Limb (tissue), 2 donors: ENCODE data around the gene B9D2.
A peak's percentile ranks its signal among the peaks of the same experiment; 100 is the strongest.

Experiments used
- DNase-seq, 2 donors: peaks; one replicate each; pipeline ENCODE4 v3.0.0-alpha.2; 2016; ENCODE audit errors: extremely low spot score in 2 of 2

B9D2 gene

DNA sequence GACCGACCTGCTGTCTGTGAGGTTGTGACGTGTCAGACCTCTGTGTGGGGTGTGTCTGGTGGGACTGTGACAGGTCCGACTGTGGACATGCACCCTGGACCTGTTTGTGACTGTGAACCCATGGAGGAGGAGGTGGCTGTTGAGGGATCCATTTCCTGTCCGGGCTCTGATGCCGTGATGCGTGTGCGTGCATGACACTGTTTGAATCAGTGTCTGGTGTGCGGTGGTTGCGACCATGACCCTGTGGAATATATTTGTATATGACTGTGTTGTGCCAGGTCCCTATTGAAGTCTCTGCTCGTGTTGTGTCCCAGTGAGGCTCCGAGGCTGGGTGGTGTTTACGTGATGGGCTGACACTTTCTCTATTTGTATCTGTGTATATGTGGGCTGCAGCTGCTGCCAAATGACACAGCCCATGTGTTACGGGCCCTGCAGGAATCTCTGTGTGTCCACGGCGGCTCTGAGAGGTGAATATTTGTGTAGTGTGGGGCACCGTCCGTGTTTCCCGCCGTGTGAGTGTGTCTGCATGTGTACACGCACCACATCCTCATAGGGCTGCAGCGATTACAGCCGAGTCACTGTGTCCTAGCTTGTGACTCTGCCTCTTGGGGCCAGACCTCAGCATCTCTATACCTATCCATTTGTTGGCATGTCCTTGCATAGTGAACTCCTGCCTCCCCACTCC is 35.6 kb downstream of the B9D2 start:
- no peak for DNase-seq

DNA sequence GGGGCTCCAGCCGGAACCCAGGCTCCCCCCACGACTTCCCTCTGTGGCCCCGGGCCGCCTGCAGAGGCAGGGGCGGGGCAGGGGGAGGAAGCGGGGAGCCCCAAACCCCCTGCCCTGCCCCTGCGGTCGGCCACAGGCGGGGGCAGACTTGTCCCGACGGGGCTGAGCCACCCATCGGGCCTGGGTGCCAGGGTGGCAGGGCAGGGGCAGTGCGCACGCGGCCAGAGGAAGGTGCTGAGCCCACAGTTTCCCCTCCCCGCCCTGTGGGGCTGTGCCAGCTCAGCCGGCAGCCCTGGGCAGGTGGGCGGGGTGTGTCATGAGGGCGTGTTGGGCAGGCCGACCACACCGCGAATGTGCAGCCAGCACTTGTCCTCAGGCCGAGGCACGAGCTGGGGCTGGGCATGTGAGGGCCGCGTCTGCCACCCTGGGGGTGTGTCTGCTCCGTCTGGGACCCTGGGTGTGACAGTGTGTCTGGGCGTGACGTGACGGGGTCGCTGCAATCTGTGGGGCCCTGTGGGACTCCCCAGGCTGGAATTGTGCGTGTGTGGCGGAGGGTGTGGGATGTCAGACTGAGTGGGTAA is 36.3 kb downstream of the B9D2 start:
- no peak for DNase-seq

DNA sequence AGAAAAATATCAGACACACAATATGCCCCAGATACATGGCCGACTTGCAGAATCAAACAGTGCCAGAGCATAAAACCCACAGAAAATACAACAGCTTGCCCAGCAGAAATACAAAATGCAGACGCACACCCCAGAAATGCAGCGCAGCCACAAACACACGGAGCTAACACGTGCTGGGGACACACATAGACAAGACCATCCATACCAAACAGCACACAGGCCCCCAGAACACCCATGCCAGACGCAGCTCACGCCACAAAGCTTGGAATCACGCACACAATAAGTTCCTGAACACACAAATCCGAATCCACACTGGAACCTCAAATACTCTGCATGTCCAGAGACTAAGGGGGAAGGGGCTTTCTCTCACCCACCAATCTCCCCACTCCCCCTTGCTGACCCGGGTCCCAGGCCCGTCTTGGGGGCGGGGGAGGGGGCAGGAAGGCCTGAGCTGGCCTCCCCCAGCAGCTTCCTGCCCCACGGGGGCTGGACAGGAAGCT is 36.8 kb downstream of the B9D2 start:
- no peak for DNase-seq

DNA sequence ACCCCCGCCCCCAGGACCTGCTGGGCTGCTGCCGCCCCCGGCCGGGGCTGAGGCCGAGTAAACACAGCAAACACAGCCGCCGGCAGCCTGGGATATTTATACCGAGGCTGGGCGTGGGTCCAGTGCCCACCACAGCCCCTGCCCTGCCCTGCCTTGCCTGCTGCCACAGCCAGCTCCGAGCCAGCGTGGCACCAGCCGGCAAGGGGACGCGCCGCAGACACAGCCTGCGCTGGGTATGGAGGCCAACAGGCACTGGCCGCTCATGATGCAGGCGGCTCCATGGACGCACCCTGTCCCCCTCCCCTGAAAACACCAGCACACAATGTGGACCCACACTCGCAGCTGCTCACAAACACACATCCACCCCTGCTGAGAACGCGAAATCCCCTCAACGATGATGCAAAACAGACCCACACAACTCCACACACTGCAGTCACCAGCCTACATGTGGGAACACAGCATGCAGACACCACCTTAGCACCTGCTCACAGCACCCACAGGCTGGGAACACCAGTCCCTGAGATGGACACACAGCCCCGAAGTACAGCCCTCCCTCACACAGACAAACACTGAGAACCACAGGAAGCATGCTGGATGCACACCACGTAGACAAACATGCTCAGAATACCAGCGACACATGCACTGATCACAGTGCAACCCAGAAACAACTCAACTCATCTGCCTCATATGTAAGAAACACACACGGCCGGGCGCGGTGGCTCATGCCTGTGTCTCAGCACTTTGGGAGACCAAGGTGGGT is 37.8 kb downstream of the B9D2 start:
- DNase-seq = peak in 1 of 2 donors; percentile 54

DNA sequence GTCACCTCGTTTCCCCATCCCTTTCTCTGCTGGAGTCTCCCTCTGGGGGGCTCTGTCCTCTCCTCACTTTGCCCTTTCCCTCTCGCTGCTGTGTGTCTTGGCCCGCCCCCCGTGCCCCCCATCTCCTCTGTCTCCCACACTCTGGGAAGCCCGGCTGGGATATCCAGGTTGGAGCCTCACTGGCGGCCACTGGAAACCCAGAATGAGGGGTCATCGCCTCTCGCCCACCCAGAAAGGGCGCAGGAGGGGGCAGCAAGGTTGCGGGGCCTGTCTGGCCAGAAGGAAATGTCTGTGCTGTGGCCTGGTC is 38.4 kb downstream of the B9D2 start:
- no peak for DNase-seq

DNA sequence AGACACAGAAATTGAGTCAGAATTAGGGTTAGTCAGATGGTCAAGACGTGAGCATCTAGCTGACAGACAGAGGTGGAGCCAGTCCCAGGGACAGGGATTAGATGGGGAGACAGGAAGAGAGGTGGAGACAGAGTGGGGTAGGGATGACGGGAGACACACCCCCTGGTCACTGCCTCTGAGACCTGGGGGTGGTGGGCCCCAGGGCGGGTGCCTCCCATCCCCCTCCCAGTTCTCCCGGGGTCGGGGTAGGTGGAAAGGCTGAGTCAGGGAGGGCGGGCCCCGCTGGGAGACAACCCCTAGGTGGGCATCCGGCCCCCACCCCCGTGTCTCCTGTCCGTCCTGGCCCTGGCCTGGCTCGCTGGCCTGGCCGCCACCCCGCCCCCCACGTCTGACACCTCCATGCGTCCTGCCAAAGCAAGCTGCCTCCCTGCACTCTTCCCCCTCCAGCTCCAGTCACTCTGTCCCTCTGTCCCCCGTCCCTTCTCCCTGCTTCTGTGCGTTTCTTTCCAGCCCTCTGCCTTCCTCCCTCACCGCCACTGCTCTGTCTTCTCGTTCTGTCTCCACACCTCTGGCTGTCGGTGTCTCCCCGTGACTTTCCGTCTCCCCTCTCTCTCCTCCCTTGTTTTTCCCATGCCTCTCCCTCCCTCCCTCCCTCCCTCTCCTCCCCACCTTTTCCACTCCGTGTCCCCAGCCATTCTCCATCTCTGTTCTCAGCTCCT is 38.9 kb downstream of the B9D2 start:
- peak in 1 of 2 donors; percentile 62 for DNase-seq

DNA sequence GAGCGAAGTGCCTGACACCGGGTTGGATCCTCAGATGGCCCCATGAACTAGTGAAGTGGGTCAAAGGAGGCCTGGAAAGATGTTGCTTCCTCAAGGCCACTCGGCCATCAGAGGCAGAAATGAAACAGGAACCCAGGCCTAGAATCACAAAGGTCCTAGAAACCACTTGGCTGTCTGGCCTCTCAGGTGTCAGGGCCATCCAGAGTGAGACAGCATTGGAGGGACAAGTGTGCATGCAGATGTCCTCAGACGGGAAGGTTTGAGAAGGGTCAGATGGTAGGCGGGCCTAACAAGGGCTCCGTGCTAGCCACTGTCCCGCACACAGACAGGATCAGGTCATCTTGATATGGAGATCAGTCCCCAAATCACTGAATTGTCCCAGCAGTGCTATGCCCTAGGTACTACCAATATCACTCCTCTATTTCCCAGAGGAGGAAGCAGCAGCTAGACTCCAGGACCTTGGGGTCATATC is 39.7 kb downstream of the B9D2 start:
- DNase-seq = no peak

DNA sequence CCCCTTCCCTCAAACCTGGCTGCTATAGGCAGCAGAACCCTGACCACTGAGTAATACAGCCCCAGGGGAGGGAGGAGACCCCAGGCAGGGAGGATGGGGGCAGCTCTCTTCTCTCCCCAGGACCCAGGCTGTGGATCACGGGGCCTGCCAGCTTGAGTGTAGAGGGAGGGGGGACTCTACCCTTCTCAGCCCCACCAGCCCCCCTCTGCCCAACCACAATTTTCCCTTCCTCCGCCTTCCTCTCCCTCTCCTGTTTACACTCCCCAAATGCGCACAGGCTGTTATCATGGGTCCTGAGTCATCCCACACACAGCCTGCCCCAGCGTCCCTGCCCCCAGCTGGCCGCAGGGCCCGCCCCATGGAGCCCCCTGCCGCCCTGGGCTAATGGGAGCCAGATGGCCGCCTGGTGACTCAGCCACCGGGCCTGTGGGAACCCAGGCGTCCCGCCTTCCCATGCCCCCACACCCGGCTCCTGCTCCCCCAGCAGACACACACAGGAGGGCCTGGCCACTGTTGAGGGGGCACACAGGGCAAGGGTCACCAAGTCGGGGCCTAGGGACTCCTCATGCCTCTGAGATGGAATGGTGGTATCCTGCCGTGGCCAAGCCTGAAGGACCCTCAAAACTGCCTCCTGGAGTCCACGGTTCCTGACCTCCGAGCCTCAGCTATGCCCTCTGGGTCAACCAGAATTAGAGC is 40.4 kb downstream of the B9D2 start:
- no peak for DNase-seq

DNA sequence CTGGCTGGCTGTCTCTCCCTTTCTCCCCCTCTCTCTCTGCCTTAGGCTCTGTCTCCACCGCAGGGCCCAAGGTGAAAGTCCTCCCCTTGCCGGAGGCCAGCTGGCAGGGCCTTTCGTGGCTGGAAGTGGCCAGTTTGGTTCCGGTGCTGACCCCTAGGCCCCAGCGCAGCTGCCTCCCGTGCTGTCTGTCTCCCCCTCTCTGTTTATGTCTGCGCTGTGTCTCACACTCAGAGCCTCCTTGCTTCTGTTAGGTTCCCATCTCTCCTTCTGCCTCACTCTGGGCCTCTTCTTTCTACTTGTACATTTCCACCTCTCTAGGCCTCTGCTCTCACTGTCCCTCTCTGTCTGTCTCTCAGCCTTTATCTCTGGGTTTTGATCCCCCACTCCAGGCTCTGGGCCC is 40.9 kb downstream of the B9D2 start:
- DNase-seq = no peak

DNA sequence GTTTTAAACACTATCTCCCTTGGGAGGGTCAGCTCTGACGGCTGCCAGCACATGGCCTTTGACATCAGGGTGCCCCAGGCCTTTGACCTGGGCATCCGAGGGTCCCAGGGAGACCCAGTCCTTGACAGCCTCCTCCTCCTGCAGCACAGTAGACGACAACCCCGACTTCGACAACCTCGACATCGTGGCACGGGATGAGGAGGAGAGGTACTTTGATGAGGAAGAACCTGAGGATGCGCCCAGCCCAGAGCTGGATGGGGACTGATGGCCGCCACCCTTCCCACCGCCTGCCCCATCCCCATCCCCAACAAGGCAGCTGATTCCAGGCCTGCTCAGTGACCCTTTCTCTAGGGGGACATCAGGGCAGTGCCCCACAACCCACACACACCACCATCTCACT is 41.5 kb downstream of the B9D2 start:
- DNase-seq = no peak

DNA sequence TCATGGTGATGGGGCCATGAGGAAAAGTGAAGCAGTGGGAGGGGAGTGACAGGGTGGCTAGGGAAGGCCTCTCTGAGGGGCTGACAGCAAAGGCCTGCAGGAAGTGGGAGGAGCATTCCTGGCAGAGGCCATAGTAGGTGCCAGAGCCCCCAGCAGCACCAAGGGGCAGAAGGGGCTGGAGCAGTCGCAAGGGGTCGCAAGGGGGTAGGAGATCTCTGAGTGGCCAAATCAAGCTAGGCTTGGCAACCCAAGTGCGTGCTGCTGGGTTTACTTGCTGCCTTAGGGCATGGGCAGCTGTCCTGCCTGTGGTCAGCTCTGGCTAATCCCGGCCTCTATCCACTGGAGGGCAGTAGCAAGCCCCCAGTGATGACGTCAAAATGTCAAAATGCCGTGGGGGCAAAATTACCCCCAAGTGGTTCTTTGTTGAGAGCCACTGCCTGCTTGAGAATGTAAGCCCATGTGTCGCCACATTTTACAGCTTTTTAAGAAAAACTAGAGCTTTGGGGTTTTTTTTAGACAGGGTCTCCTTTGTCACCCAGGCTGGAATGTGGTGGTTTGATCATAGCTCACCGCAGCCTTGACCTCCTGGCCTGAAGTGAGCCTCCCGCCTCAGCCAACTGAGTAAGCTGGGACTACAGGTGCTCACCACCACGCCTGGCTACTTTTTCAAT is 42.2 kb downstream of the B9D2 start:
- DNase-seq = no peak

DNA sequence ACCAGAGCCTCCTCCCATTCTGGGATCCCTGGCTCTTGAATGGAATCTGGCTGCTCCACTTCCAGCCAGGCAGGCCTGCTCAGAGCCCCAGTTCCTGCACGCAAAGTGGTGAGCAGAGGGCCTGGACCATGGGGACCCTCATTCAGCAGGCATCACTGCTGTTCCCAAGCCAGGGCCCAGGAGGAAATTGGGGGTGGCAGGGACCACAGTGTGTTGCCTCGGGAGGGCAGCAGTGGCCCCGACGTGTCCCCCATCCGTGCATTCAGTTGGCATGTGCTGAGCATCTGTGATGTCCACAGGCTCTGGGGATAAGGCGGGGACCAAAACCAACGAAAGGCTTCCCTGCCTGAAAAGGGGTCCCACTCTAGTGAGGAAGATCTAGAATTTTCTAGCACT is 42.7 kb downstream of the B9D2 start:
- DNase-seq = no peak

DNA sequence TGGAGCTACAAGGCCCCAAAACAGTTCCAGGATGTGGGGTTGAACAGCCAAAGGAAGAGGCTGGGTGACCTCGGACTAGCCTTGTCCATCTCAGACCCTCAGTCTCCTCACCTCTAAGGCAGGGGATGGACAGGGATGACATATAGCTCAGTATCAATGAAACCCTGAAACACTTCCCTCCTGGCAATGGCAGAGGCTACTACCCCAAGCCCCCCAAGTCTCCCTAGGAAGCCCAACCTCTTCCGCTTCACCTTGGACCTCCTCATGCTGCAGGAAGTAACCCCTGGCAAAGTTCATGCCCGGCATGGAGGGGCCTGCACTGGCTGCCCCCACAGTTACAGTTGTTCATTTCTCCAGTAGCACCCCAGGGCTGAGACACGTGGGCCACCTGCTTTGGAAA is 43.4 kb downstream of the B9D2 start:
- no peak for DNase-seq

DNA sequence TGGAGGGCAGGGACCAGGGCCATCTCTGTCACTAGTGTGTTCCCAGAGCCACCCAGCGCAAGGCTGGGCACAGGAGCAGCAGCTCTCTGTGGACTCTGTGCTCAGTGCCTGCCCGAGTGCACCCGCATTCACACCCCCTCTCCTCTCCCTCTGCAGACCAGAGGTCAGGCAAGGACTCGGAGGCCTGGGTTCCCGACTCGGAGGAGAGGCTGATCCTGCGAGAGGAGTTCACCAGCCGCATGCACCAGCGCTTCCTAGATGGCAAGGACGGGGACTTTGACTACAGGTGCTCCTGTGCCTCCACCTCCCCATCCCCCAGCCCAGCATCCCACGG is 43.8 kb downstream of the B9D2 start:
- no peak for DNase-seq

DNA sequence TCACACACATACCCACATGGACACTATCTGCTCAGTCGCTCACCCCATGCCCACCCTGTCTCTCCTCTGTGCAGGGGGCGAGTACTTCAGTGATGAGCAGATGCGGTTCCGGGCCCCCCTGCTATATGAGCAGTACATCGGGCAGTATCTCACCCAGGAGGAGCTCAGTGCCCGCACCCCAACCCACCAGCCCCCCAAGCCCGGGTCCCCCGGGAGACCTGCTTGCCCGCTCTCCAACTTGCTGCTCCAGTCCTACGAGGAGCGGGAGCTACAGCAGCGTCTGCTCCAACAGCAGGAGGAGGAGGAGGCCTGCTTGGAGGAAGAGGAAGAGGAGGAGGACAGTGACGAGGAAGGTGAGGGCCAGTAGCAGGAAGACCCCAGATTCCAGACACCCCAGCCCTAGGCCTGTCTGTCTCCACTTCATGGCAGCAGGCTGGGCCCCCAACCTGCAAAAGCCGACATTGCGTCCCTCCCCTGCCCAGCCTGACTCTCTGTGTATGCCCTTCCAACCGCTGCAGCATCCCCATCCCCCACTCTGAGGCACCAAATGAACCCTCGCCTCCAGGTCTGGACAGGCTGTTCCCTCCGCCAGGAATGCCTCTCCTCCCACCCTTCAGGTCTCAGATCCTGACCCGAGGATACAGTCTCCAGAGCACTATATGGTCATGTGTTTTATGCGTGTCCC is 44.3 kb downstream of the B9D2 start:
- DNase-seq = no peak

DNA sequence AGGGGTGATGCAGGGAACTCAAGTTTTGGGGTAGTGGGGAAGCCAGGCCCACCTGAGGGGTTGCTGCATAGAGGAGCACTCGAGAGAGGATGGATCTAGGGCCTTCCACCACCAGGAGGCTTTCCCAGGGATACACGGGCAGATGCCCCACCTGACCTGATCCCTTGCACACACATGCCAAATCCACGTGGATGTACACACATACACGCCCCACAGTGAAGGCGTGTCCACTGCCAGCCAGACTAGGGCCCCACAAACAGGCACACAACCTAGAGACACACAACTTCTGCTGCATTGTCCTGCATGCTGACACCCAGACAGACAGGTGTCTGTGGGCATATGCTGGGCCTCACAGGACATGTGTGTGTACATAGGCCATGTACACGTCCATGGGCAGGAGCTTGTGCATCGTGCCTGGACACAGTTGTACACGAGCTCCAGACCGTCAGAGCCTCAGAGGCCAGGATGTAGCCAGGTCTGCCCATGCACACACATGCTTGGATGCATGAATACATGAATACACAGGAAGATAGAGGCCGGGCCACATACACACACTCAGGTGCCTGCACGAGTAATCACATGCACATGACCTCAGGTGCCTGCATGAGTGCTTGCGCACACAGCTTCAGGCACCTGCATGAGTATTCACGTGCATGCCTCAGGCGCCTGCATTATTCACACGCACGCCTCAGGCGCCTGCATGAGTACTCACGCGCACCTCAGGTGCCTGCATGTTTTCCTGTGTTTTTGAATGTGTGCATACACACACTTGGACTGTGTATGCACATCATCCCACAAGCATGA is 45.1 kb downstream of the B9D2 start:
- DNase-seq = no peak

DNA sequence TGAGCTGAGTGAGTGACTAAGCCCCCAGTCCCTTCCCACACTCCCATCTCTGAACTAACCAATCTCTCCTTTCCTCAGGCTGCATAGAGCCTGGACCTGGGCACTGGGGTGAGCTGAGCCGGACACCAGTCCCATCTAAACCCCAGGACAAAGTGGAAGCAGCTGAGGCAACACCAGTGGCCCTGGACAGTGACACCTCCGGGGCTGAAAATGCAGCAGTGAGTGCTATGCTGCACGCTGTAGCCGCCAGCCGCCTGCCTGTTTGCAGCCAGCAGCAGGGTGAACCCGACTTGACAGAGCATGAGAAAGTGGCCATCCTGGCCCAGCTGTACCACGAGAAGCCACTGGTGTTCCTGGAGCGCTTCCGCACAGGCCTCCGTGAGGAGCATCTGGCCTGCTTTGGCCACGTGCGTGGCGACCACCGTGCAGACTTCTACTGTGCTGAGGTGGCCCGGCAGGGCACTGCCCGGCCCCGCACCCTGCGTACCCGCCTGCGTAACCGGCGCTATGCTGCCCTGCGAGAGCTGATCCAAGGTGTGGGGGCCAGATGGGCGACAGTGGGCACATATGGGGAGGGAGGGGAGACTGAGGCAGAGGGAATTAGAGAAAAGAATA is 47.5 kb downstream of the B9D2 start:
- DNase-seq = no peak

DNA sequence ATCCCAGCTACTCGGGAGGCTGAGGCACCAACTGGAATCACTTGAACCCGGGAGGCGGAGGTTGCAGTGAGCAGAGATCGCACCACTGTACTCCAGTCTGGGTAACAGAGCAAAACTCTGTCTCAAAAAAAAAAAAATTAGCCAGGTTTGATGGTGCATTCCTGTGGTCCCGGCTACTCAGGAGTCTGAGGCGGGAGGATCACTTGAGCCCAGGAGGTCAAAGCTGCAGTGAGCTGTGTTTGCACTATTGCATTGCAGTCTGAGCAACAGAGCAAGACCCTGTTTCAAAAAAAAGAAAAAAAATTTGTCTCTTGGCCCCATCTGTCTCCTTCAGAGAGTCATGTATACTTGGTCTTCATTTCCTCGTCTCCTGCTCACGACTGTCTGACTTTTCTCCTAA is 52.3 kb downstream of the B9D2 start:
- no peak for DNase-seq

DNA sequence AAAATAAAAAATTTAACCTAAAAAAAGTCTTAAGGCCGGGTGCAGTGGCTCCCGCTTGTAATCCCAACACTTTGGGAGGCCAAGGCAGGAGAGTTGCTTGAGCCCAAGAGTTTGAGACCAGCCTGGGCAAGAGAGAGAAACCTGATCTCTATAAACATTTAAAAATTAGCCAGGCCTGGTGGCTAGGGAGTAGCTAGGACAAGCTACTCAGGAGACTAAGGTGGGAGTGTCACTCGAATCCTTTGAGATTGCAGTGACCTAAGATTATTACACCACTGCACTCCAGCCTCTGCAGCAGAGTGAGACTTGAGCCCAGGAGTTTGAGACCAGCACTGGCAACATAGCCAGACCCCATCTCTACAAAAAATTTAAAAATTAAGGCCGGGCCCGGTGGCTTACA is 52.9 kb downstream of the B9D2 start:
- no peak for DNase-seq
